ENCODE data around the gene PEX14. TPM values are rescaled to one million over a fixed set of nuclear protein-coding genes. Genes with fewer than 3 reads are reported as not detected.

Gene PEX14
- total RNA-seq, 1 donor from 2014 or later = 31.4 TPM

DNA sequence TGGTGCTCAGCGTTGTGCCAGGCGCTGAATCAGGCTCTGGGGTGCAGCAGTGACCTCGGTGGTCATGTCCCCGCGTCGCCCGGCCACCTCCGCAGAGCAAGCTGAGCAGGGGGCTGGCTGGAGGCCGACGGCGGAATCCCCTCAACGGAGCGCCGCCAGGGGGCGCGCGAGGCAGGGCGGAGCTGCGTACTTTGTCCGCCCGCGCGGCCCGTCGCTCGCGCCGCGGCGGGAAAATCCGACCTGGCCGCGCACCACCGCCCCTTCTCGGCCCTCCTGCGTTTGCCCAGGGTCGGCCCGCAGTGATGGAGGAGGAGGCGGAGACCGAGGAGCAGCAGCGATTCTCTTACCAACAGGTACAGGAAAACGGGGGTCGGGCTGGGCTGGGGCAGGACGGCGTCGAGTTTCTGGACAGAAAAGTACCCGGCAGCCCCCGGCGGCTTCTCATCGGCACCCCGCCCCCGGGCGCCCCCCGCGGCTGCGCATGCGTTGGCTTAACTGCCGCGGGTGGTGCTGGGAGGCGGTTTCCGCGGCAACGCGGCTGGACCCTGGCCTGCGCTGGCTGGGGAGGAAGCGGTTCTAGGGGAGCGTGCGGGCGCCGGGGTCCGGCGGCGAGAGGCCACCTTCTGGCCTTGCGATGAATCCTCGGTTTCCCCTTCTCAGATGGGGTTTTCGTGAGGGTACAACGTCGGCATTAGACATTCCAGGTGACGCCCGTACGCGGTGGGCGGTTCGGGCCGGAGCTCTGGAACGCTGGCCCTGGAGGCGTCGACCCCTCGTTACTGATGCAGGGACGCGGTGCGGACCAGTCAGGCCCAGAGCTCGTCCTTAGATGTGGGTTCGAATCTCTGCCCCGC, 44.3 kb upstream of the PEX14 start, which contains the start of gene CENPS:
CENPS (plus strand) TSS at position 218 of the 854 bp plus-strand sequence; CDS start at position 303, 85 bp downstream.
- Mint-ChIP-seq H3K36me3 (no peaks in the 10 kb centered on the region), H3K27ac (peak within 1 kb of the TSS; percentile 94), H3K9me3 (no peaks in the 10 kb centered on the region), H3K27me3 (ENCODE audit: low read depth) (no peaks in the 10 kb centered on the region), H3K4me1 (peaks cover 15% of the 10 kb centered on the region), H3K4me3 (peak within 1 kb of the TSS; percentile 86)
- TF ChIP-seq, protein P1, sequence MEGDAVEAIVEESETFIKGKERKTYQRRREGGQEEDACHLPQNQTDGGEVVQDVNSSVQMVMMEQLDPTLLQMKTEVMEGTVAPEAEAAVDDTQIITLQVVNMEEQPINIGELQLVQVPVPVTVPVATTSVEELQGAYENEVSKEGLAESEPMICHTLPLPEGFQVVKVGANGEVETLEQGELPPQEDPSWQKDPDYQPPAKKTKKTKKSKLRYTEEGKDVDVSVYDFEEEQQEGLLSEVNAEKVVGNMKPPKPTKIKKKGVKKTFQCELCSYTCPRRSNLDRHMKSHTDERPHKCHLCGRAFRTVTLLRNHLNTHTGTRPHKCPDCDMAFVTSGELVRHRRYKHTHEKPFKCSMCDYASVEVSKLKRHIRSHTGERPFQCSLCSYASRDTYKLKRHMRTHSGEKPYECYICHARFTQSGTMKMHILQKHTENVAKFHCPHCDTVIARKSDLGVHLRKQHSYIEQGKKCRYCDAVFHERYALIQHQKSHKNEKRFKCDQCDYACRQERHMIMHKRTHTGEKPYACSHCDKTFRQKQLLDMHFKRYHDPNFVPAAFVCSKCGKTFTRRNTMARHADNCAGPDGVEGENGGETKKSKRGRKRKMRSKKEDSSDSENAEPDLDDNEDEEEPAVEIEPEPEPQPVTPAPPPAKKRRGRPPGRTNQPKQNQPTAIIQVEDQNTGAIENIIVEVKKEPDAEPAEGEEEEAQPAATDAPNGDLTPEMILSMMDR (IDR thresholded peaks at IDR 0.05; ENCODE audit: unreplicated experiment) = peak; percentile 95
- peak; percentile 91 to 96 for DNase-seq (ENCODE audit: low spot score in 2 of 2, unreplicated experiment in 2 of 2)

DNA sequence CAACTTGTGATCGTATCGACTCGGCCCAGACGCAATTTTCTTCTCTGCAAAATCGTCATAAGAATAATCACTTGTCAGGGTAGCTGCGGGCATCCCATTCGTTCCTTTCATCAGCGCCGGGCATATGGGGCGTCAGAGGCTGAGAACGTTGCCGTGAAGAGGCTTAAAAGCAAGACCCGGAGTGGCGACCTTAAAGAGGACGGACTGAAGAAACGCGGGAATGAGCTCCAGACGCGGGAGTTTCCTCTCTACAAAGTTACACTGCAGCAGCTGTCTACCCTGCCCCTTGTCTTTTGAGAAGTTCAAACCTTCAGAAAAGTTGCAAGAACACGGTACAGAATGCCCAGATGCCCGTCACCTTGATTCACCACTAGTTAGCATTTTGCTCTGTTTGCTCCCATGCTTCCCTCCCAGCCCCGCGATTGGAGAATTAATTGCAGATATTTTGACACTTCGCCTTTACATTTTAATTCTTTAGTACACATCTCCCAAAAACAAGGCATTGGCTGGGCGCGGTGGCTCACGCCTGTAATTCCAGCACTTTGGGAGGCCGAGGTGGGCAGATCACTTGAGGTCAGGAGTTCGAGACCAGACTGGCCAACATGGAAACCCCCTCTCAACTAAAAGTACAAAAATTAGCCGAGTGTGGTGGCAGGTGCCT, 43.5 kb upstream of the PEX14 start:
- Mint-ChIP-seq H3K36me3 (no peaks in the 10 kb centered on the region), H3K27ac (peak overlapping the region; percentile 90), H3K27me3 (ENCODE audit: low read depth) (no peaks in the 10 kb centered on the region), H3K4me1 (peaks cover 15% of the 10 kb centered on the region), H3K4me3 (peak overlapping the region; percentile 86), H3K9me3 (no peaks in the 10 kb centered on the region)
- TF ChIP-seq, protein P1 (IDR thresholded peaks at IDR 0.05; ENCODE audit: unreplicated experiment) = no peak
- DNase-seq (ENCODE audit: low spot score in 2 of 2, unreplicated experiment in 2 of 2) = no peak

DNA sequence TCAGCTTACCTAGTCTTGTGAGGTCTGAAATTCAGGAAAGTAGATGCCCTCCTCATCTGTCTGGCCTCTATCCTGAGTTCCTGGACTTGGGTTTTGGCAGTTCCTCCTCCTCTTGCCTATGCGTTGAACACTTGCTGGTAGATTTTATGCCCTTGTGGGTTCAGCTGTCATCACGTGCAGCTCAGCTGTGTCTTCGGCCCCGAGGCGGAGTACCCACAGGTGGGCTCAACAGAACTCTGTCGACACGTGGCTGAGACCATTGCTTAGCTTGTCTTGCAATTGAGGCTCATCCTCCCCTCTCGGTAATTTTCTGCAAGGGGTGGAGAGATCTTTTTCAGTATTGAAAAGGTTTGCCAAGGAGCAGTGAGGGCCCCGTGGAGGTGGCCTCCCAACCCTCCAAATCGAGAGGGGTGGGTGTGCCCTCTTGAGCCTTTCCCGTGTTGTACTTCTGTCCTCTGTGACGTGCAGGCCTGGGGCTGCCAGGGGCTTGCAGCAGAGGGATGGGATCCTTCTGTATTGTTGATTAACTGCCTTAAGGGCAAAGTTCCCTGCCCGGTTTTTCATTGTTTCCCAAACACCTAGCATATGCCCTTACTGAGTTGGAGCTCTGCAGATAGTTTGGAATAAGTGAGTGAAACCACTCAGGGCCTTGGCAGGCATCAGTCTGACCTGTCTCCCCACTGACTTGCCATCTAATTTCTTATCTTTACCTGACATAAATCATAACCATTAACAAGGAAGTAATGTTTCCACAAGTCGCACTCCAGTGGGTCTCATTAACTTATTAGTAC, 41.6 kb upstream of the PEX14 start:
- Mint-ChIP-seq H3K27ac (no peak overlapping the region), H3K9me3 (no peaks in the 10 kb centered on the region), H3K4me3 (no peak overlapping the region), H3K36me3 (no peaks in the 10 kb centered on the region), H3K4me1 (peaks cover 11% of the 10 kb centered on the region), H3K27me3 (ENCODE audit: low read depth) (no peaks in the 10 kb centered on the region)
- DNase-seq (ENCODE audit: low spot score in 2 of 2, unreplicated experiment in 2 of 2) = no peak
- TF ChIP-seq, protein P1 (IDR thresholded peaks at IDR 0.05; ENCODE audit: unreplicated experiment) = no peak

DNA sequence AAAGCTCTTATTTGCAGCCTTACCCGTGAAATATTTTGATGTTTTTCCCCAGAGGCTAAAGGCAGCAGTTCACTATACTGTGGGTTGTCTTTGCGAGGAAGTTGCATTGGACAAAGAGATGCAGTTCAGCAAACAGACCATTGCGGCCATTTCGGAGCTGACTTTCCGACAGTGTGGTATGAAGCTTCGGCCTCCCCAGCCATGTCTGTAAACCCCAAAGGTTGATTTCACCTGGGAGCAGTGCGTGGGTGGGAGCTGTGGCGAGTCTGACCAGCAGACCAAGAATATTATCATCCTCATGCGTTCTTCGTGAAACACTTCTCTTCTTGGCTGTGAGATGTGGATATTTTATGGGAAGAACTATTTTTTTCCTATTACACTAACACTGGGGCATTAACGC, 41.0 kb upstream of the PEX14 start:
- H3K4me3 Mint-ChIP-seq = no peak overlapping the region
- no peaks in the 10 kb centered on the region for H3K36me3 Mint-ChIP-seq
- TF ChIP-seq, protein P1 (IDR thresholded peaks at IDR 0.05; ENCODE audit: unreplicated experiment) = no peak
- no peak for DNase-seq (ENCODE audit: low spot score in 2 of 2, unreplicated experiment in 2 of 2)
- no peak overlapping the region for H3K27ac Mint-ChIP-seq
- no peaks in the 10 kb centered on the region for H3K9me3 Mint-ChIP-seq
- H3K27me3 Mint-ChIP-seq (ENCODE audit: low read depth) = no peaks in the 10 kb centered on the region
- H3K4me1 Mint-ChIP-seq = peaks cover 11% of the 10 kb centered on the region

DNA sequence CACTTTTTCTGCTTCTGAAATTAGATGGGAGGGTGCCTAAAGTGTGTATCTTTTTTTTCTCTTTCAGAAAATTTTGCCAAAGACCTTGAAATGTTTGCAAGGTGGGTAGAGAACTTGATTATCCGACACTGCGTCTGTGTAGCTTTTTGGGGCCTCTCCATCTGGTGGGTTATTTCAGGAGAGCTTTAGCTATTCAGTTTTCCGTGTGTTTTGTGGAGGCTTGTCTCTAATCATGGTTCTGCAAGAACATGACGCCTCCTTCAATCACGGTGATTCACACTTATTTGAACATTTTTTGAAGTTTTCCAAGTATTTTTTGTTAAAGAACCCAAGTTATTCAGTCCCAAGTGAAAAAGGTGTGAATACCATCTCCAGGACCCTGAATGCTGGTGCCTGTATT, 40.2 kb upstream of the PEX14 start:
- Mint-ChIP-seq H3K4me3 (no peak overlapping the region), H3K4me1 (peaks cover 11% of the 10 kb centered on the region), H3K27me3 (ENCODE audit: low read depth) (no peaks in the 10 kb centered on the region), H3K9me3 (no peaks in the 10 kb centered on the region), H3K36me3 (no peaks in the 10 kb centered on the region), H3K27ac (no peak overlapping the region)
- no peak for DNase-seq (ENCODE audit: low spot score in 2 of 2, unreplicated experiment in 2 of 2)
- TF ChIP-seq, protein P1 (IDR thresholded peaks at IDR 0.05; ENCODE audit: unreplicated experiment) = no peak

Data from mesothelial cell of epicardium (in vitro differentiated cells).